Tibial artery (tissue), 4 donors: ENCODE data around the gene SRSF1.

ENCODE experiments used
- DNase-seq, 2 donors: peaks; one replicate each; pipeline ENCODE4 v3.0.0-alpha.2; 2019
- H3K27ac ChIP-seq, 2 donors: fragments of 200-600 bp; sonication (generic) in 1 of 2; 1 replicate in 1 of 2; 2 replicates in 1 of 2; pipeline ENCODE4 v1.5.1; 2018 to 2019; ENCODE audit warnings: mild to moderate bottlenecking in 1 of 2
- H3K27me3 ChIP-seq, 2 donors: fragments of 200-600 bp; sonication (generic) in 1 of 2; one replicate each; pipeline versions ENCODE4 v1.5.1 to v1.6.0; 2016 to 2019
- H3K36me3 ChIP-seq, 3 donors: fragments of 200-600 bp; sonication (generic) in 2 of 3; one replicate each; pipeline ENCODE4 v1.5.1; 2016 to 2019; ENCODE audit warnings: mild to moderate bottlenecking in 2 of 3
- H3K4me1 ChIP-seq, 4 donors: fragments of 200-600 bp; sonication (generic) in 2 of 4; 1 replicate in 3 of 4; 2 replicates in 1 of 4; pipeline ENCODE4 v1.5.1; 2016 to 2019
- H3K4me3 ChIP-seq, 2 donors: fragments of 200-600 bp; sonication (generic) in 1 of 2; 1 replicate in 1 of 2; 2 replicates in 1 of 2; pipeline ENCODE4 v1.5.1; 2018 to 2019; ENCODE audit warnings: mild to moderate bottlenecking in 2 of 2
- H3K9me3 ChIP-seq, 3 donors: fragments of 200-600 bp; sonication (generic) in 1 of 3; one replicate each; pipeline ENCODE4 v1.5.1; 2016 to 2019
- CTCF ChIP-seq, 2 experiments: fragments of 200-600 bp in 1 of 2; fragments of 450-650 bp in 1 of 2; IDR thresholded peaks; one replicate each; pipeline ENCODE4 v1.5.1; 2017 to 2019; ENCODE audit warnings: antibody characterized with exemption in 2 of 2, mild to moderate bottlenecking in 1 of 2, moderate library complexity in 1 of 2
- intact Hi-C: fragments of 100-400 bp; cut with DNase I; formaldehyde crosslinking; loops from one replicate; pipeline ENCODE4 v1.15.0; 2023; ENCODE audit warnings: low total_unique reads

Gene SRSF1

GRCh38 chr17:57956291-57957119 is 50.5 kb downstream of the SRSF1 start:
- H3K36me3 ChIP-seq, result no peaks in the 10 kb centered on the region
- no peaks in the 10 kb centered on the region for H3K27me3 ChIP-seq
- TF ChIP-seq CTCF (IDR thresholded peaks at IDR 0.05), result no peak
- peak in 1 of 2 donors; percentile 57 for DNase-seq
- H3K27ac ChIP-seq, result peak overlapping the region in 1 of 2 donors; percentile 87
- intact Hi-C loops, result no loop called here
- no peaks in the 10 kb centered on the region for H3K9me3 ChIP-seq
- H3K4me3 ChIP-seq, result peak overlapping the region in 1 of 2 donors; percentile 88
- peaks cover 0 to 35% (median 31%) of the 10 kb centered on the region in 4 donors for H3K4me1 ChIP-seq

- intact Hi-C loops, result loop anchor here (2.0 kb wide), 1 partner anchor 29 kb away; no protein-coding TSS in a partner anchor
- Histone ChIP-seq H3K9me3 (no peaks in the 10 kb centered on the region), H3K4me3 (peak within 1 kb of the TSS; percentile 88 to 92), H3K27me3 (no peaks in the 10 kb centered on the region), H3K4me1 (peaks cover 0 to 47% (median 41%) of the 10 kb centered on the region in 4 donors), H3K27ac (peak within 1 kb of the TSS; percentile 98 to 99), H3K36me3 (no peaks in the 10 kb centered on the region)
- TF ChIP-seq CTCF (IDR thresholded peaks at IDR 0.05), result peak; percentile 28 to 57
- peak; percentile 68 to 88 for DNase-seq
These were observed 51.7 kb downstream of the SRSF1 start, which contains the start of gene CUEDC1 for GRCh38 chr17:57955183-57955931. Gene CUEDC1, minus strand, starts transcription at chr17:57955412. Its CDS starts 69,848 bp downstream, at chr17:57885564.

- Histone ChIP-seq H3K9me3 (no peaks in the 10 kb centered on the region), H3K4me1 (peaks cover 0 to 55% (median 47%) of the 10 kb centered on the region in 4 donors), H3K27ac (peak overlapping the region; percentile 98 to 99), H3K4me3 (peak overlapping the region; percentile 88 to 92), H3K36me3 (no peaks in the 10 kb centered on the region), H3K27me3 (no peaks in the 10 kb centered on the region)
- DNase-seq, result peak; percentile 82 to 94
- intact Hi-C loops, result loop anchor here (2.0 to 5.0 kb wide), 2 partner anchors 30 to 82 kb away; no protein-coding TSS in a partner anchor
- no peak for TF ChIP-seq CTCF (IDR thresholded peaks at IDR 0.05)
These were observed 52.5 kb downstream of the SRSF1 start for GRCh38 chr17:57954397-57955182.

GRCh38 chr17:57953705-57954396 is 53.2 kb downstream of the SRSF1 start:
- Histone ChIP-seq H3K27me3 (no peaks in the 10 kb centered on the region), H3K36me3 (no peaks in the 10 kb centered on the region), H3K4me3 (peak overlapping the region; percentile 88 to 92), H3K9me3 (no peaks in the 10 kb centered on the region), H3K27ac (peak overlapping the region; percentile 98 to 99), H3K4me1 (peaks cover 3 to 62% (median 53%) of the 10 kb centered on the region in 4 donors)
- TF ChIP-seq CTCF (IDR thresholded peaks at IDR 0.05), result no peak
- DNase-seq, result peak; percentile 20 to 64
- intact Hi-C loops, result loop anchor here (2.0 to 5.0 kb wide), 2 partner anchors 31 to 82 kb away; no protein-coding TSS in a partner anchor
